Smooth muscle cell (in vitro differentiated cells): Measurements from ENCODE around the gene CCNC. TPM values are rescaled to one million over a fixed set of nuclear protein-coding genes. Genes with fewer than 3 reads are reported as not detected.

Experiments
- DNase-seq: peaks from one replicate; lab custom pipeline; 2025; ENCODE audit not compliant: unreplicated experiment; lab: John Stamatoyannopoulos, UW
- H2AFZ ChIP-seq: fragments of 200-600 bp; sonication (generic); 2 replicates; pipeline ENCODE4 v1.6.0; 2016; ENCODE audit warnings: antibody characterized with exemption, low read depth, mild to moderate bottlenecking
- H3F3A ChIP-seq: fragments of 200-600 bp; sonication (generic); 2 replicates; pipeline ENCODE4 v1.6.0; 2017; ENCODE audit warnings: antibody characterized with exemption, low read depth
- H3K27ac ChIP-seq: fragments of 200-600 bp; sonication (generic); 2 replicates; pipeline ENCODE4 v1.5.1; 2016; ENCODE audit warnings: low read depth, mild to moderate bottlenecking
- H3K27me3 ChIP-seq: fragments of 200-600 bp; sonication (generic); 2 replicates; pipeline ENCODE4 v1.6.1; 2016; ENCODE audit warnings: low read depth, mild to moderate bottlenecking
- H3K36me3 ChIP-seq: fragments of 200-600 bp; sonication (generic); 2 replicates; pipeline ENCODE4 v1.5.1; 2016; ENCODE audit warnings: low read depth
- H3K4me1 ChIP-seq: fragments of 200-600 bp; sonication (generic); 2 replicates; pipeline ENCODE4 v1.5.1; 2016; ENCODE audit warnings: low read depth
- H3K4me2 ChIP-seq: fragments of 200-600 bp; sonication (generic); 2 replicates; pipeline ENCODE4 v1.6.0; 2016; ENCODE audit warnings: mild to moderate bottlenecking
- H3K4me3 ChIP-seq: fragments of 200-600 bp; sonication (generic); 2 replicates; pipeline ENCODE4 v1.5.1; 2016; ENCODE audit warnings: mild to moderate bottlenecking
- H3K79me2 ChIP-seq: fragments of 200-600 bp; sonication (generic); 2 replicates; pipeline ENCODE4 v1.6.0; 2016; ENCODE audit warnings: low read depth, mild to moderate bottlenecking
- H3K9ac ChIP-seq: fragments of 200-600 bp; sonication (generic); 2 replicates; pipeline ENCODE4 v1.6.0; 2016; ENCODE audit warnings: low read depth
- H3K9me3 ChIP-seq: fragments of 200-600 bp; sonication (generic); replicated peaks from 2 replicates; pipeline ENCODE4 v1.5.1; 2016; ENCODE audit warnings: low read depth
- H4K20me1 ChIP-seq: fragments of 200-600 bp; sonication (generic); 2 replicates; pipeline ENCODE4 v1.6.0; 2016; ENCODE audit warnings: low read depth
- CTCF ChIP-seq: fragments of 200-600 bp; sonication (generic); IDR thresholded peaks from 2 replicates; pipeline ENCODE4 v1.5.1; 2017; ENCODE audit warnings: borderline replicate concordance, mild to moderate bottlenecking, antibody characterized with exemption; ENCODE audit not compliant: insufficient read depth, poor library complexity, severe bottlenecking
- WGBS: methylation state at CpG from one replicate; pipeline ENCODE4 v1.1.7; 2016; ENCODE audit warnings: low lambda C conversion rate; 5-methylcytosine and 5-hydroxymethylcytosine counted together
- polyA plus RNA-seq: library from polyadenylated mRNA; unstranded; fragments of >200 nt; fragmentation: Nextera tagmentation; extraction: Ambion mirVana; gene quantifications from 2 replicates; pipeline ENCODE4 v1.2.1, GENCODE V29; 2016
- total RNA-seq: library from RNA; depleted of rRNA; stranded (reverse); fragments of >200 nt; gene quantifications from 2 replicates; pipeline ENCODE4 v1.2.3, GENCODE V29; 2014

CCNC gene
- total RNA-seq (67.7 and 111 TPM in 2 replicates), polyA plus RNA-seq (53.8 and 57.8 TPM in 2 replicates)

- Histone ChIP-seq H2AFZ (peak within 1 kb of the TSS; percentile 97), H3F3A (no peaks in the 10 kb centered on the region), H3K9me3 (no peaks in the 10 kb centered on the region), H4K20me1 (peaks cover 47% of the 10 kb centered on the region), H3K27me3 (peaks cover 3% of the 10 kb centered on the region), H3K79me2 (peaks cover 51% of the 10 kb centered on the region), H3K36me3 (no peaks in the 10 kb centered on the region), H3K4me3 (peak within 1 kb of the TSS; percentile 95), H3K27ac (peak within 1 kb of the TSS; percentile 82), H3K4me2 (peak within 1 kb of the TSS; percentile 100), H3K4me1 (peaks cover 15% of the 10 kb centered on the region), H3K9ac (peak within 1 kb of the TSS; percentile 97)
- no peak for TF ChIP-seq CTCF
- 1% methylated on average over 61 of the region's 64 CpGs for WGBS
- DNase-seq, result peak; percentile 80
Observed at GRCh38 chr6:99568103-99568933, at the start of gene CCNC. CCNC (minus strand) TSS chr6:99568660; CDS start chr6:99568527, 133 bp downstream.

- no peak overlapping the region for H3K9ac ChIP-seq
- no peak overlapping the region for H2AFZ ChIP-seq
- TF ChIP-seq CTCF, result no peak
- H3K9me3 ChIP-seq, result no peaks in the 10 kb centered on the region
- no peak overlapping the region for H3K4me3 ChIP-seq
- no peak overlapping the region for H3K4me2 ChIP-seq
- H3K4me1 ChIP-seq, result peaks cover 16% of the 10 kb centered on the region
- H3K27ac ChIP-seq, result no peak overlapping the region
- H3K36me3 ChIP-seq, result no peaks in the 10 kb centered on the region
- DNase-seq, result no peak
- no peaks in the 10 kb centered on the region for H4K20me1 ChIP-seq
- no peaks in the 10 kb centered on the region for H3K79me2 ChIP-seq
- no peaks in the 10 kb centered on the region for H3F3A ChIP-seq
- WGBS, result 69% methylated on average over 2 of the region's 2 CpGs
- peaks cover 100% of the 10 kb centered on the region for H3K27me3 ChIP-seq
Observed at GRCh38 chr6:99617131-99617530, 48.7 kb upstream of the CCNC start.

- H3K4me1 ChIP-seq, result peaks cover 16% of the 10 kb centered on the region
- no peak overlapping the region for H3K9ac ChIP-seq
- H3K36me3 ChIP-seq, result no peaks in the 10 kb centered on the region
- no peaks in the 10 kb centered on the region for H3K79me2 ChIP-seq
- no peaks in the 10 kb centered on the region for H3K9me3 ChIP-seq
- DNase-seq, result no peak
- peak overlapping the region; percentile 51 for H3K4me3 ChIP-seq
- H3K27ac ChIP-seq, result no peak overlapping the region
- H3K27me3 ChIP-seq, result peaks cover 100% of the 10 kb centered on the region
- 4% methylated on average over 55 of the region's 55 CpGs for WGBS
- no peaks in the 10 kb centered on the region for H4K20me1 ChIP-seq
- no peak for TF ChIP-seq CTCF
- peak overlapping the region; percentile 93 for H3K4me2 ChIP-seq
- no peaks in the 10 kb centered on the region for H3F3A ChIP-seq
- H2AFZ ChIP-seq, result no peak overlapping the region
Observed at GRCh38 chr6:99614430-99615186, 46.1 kb upstream of the CCNC start.
